PC-3 (cell line): Measurements from ENCODE around the gene RABAC1.
"Not testable (repeated sequence)": the region's sequence is repeated elsewhere in the genome, so short reads cannot be mapped to it uniquely, and the experiment has no call there.

ENCODE experiments used
- CTCF ChIP-seq: fragments of 300-600 bp; sonication (generic); conservative IDR thresholded peaks from 2 replicates; pipeline ENCODE4 v1.5.1; 2017; ENCODE audit warnings: antibody characterized with exemption, low read depth, mild to moderate bottlenecking, low read length
- EZH2 ChIP-seq: fragments of 300-600 bp; sonication (generic); IDR thresholded peaks from one replicate; pipeline ENCODE4 v1.6.1; 2017; ENCODE audit warnings: antibody characterized with exemption, mild to moderate bottlenecking, low read length; ENCODE audit not compliant: unreplicated experiment

GRCh38 chr19:41914424-41914834 is 44.7 kb downstream of the RABAC1 start:
- not testable (repeated sequence) for TF ChIP-seq CTCF, EZH2
